Vagina (tissue), 2 donors: Measurements from ENCODE around the gene TNNC1.

Experiments
- POLR2A ChIP-seq, 2 donors: fragments of 450-650 bp; IDR thresholded peaks; one replicate each; pipeline ENCODE4 v1.6.1; 2017; ENCODE audit warnings: antibody characterized with exemption in 2 of 2, mild to moderate bottlenecking in 2 of 2, moderate library complexity in 2 of 2
- TF ChIP-seq, protein P1 (sequence below), 3 experiments: fragments of 450-650 bp in 2 of 3; fragments of 200-600 bp in 1 of 3; sonication (generic) in 1 of 3; IDR thresholded peaks; one replicate each; pipeline ENCODE4 v1.5.1; 2017 to 2019; ENCODE audit warnings: antibody characterized with exemption in 3 of 3, mild to moderate bottlenecking in 2 of 3, moderate library complexity in 2 of 3

DNA sequence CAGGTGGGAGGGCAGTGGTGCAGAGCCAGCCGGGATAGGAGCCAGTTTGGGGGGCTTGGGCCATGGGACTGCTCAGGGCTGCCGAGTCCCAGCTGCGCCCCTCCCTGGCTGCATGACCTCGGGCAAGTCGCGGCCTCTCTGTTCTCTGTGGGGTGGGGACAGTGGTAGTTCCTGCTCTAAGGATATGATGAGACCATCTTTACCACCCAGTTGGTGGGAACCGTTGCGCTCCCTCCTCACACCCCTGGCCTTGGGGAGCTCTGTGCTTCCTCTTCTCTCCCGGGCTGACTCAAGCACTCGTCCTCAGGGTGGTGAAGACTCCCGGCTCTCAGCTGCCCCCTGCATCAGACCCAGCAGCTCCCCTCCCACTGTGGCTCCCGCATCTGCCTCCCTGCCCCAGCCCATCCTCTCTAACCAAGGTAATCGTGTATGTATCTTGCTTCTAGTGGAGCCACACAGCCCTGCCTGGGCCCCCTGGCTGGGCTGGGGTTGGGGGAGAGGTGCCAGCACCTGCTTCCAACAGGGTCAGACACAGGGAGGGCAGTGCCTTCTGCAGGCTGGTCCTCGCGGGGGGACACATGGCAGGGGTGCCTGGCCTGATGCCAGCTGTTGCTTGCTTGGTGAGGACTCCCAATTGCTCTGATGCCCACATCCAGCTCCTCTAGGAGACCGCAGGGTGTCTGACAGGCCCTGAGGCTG is 26.2 kb upstream of the TNNC1 start:
- TF ChIP-seq, protein P1, sequence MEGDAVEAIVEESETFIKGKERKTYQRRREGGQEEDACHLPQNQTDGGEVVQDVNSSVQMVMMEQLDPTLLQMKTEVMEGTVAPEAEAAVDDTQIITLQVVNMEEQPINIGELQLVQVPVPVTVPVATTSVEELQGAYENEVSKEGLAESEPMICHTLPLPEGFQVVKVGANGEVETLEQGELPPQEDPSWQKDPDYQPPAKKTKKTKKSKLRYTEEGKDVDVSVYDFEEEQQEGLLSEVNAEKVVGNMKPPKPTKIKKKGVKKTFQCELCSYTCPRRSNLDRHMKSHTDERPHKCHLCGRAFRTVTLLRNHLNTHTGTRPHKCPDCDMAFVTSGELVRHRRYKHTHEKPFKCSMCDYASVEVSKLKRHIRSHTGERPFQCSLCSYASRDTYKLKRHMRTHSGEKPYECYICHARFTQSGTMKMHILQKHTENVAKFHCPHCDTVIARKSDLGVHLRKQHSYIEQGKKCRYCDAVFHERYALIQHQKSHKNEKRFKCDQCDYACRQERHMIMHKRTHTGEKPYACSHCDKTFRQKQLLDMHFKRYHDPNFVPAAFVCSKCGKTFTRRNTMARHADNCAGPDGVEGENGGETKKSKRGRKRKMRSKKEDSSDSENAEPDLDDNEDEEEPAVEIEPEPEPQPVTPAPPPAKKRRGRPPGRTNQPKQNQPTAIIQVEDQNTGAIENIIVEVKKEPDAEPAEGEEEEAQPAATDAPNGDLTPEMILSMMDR (IDR thresholded peaks at IDR 0.05) = no peak
- no peak for TF ChIP-seq POLR2A (IDR thresholded peaks at IDR 0.05)
